ENCODE data around the gene EDAR. TPM values are rescaled to one million over a fixed set of nuclear protein-coding genes. Genes with fewer than 3 reads are reported as not detected.

EDAR gene
- total RNA-seq, 3 donors from 2014 or later, result 0.25 to 0.81 (median 0.60) TPM

DNA sequence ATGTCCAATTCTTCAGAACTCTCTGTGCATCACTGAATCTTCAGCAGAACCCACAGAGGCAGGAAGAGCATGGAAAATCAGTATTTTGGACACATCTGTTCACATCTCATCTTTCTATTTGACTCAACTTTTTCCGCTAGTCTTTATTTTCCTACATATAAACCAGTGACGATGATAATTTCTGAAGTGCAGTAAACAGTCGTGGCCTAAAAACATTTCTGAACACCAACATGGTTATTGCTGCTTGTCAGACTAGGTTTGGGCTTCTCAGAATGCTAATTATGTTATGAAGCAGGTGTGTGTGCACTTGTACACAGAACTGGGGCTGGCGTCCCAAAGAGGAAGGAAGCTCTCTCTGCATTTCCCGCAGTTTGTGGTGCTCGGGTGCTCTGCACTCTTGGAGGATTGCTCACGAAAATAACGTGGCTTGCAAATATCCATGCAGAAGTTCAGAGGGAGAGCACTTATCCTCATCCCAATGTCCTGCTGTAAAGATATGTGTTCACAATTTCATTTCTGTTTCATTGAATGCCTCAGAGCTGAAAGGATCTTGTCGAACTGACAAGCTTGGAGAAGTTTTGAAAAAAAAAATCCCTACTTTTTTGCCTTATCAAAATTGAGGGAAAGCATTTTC, 50.8 kb downstream of the EDAR start:
- Histone ChIP-seq H3K36me3 (ENCODE audit: low read depth) (no peaks in the 10 kb centered on the region), H3K4me3 (no peak overlapping the region), H3K4me1 (ENCODE audit: low read depth) (peaks cover 7% of the 10 kb centered on the region), H3K9me3 (no peaks in the 10 kb centered on the region)
- TF ChIP-seq, protein P1, sequence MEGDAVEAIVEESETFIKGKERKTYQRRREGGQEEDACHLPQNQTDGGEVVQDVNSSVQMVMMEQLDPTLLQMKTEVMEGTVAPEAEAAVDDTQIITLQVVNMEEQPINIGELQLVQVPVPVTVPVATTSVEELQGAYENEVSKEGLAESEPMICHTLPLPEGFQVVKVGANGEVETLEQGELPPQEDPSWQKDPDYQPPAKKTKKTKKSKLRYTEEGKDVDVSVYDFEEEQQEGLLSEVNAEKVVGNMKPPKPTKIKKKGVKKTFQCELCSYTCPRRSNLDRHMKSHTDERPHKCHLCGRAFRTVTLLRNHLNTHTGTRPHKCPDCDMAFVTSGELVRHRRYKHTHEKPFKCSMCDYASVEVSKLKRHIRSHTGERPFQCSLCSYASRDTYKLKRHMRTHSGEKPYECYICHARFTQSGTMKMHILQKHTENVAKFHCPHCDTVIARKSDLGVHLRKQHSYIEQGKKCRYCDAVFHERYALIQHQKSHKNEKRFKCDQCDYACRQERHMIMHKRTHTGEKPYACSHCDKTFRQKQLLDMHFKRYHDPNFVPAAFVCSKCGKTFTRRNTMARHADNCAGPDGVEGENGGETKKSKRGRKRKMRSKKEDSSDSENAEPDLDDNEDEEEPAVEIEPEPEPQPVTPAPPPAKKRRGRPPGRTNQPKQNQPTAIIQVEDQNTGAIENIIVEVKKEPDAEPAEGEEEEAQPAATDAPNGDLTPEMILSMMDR (IDR thresholded peaks at IDR 0.05), result no peak
- peak; percentile 29 for ATAC-seq
- intact Hi-C loops (cut with DNase I, micrococcal nuclease), result no loop called here
- no peak for DNase-seq

DNA sequence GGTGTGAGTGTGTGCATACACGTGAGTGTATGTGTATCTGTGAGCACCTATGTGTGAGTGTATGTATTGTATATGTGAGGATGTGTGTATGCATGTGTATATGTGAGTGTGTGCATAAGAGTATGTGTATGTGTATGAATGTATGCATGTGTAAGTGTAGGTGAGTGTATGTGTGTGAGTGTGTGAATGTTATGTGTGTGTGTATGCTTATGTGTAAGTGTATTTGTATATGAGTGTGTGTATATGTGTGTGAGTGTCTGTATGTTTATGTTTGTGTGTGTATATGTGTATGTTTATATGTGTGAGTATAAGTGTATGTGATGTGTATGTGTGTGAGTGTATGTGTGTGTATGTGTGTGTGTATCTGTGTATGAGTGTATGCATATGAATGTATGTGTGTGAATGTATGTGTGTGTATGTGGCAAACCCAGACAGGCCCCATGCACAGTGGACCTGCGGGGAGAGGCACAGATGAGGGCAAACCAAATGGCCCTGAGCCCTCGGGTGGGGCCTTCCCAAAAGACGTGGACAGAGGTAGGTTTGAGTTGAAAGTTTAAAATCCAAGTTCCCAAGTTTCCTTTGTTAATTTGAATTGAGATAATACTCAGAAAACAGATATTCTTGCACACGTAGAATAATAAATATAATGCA, 51.5 kb downstream of the EDAR start:
- intact Hi-C loops (cut with DNase I, micrococcal nuclease), result no loop called here
- TF ChIP-seq, protein P1 (IDR thresholded peaks at IDR 0.05), result no peak
- Histone ChIP-seq H3K9me3 (no peaks in the 10 kb centered on the region), H3K4me1 (ENCODE audit: low read depth) (peaks cover 7% of the 10 kb centered on the region), H3K36me3 (ENCODE audit: low read depth) (no peaks in the 10 kb centered on the region), H3K4me3 (no peak overlapping the region)
- DNase-seq (no peak), ATAC-seq (no peak)

DNA sequence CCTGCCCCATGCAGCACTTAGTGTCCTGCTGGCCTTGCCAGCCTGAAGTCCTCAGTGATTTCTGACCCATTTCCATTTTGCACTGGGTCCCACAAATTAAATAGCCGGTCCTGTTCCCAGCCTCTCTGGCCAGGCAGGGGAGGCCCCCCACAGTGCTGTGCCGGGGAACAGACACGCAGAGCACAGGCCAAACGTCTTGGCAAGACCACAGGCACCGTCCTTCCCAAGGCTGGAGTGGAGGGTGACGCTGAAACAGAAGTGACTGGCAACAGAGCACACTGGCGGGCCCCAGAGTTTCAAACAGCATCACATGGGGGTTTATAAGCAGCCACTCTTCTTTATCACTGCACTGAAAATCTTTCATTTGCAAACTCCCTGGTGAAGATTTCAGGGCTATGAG, 52.2 kb downstream of the EDAR start:
- ATAC-seq, result no peak
- DNase-seq, result no peak
- intact Hi-C loops (cut with DNase I, micrococcal nuclease), result no loop called here

DNA sequence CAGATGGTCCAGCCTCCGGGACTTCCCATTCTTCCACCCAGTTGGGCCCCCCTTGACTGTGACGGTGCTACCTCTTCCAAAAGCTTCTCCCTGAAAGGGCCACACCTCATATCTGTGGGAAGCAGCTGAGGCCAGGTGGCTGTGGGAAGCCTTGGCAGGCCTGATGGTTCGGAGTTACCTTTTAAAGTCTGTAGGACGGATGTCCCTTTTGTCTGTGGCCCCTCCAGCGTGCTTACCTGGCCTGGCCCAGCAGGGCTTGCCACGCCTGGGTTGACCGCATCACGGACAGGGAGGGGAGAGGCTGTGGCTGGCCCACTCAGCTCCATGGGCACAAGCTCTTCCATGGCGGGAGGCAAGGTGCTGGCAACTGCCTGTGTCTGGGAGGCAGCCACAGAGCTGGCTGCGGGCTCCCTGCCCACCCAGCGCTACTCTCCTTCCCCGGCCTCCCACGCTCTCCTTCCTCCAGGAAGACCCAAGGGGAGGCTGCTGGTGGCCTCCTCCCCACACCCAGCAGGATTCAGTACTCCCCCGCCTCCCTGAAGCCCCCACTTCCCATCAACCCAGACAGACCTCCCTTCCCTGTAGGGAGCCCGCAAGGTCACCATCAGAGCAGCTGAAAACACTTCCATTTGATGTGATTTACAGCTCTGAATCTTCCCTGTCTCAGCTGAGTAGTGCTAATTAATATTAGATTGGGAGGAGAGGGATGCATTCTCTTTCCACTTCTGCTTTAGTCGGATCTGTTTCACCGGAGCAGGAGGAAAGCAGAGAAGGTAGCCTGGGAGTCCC, 52.8 kb downstream of the EDAR start:
- ATAC-seq (no peak), DNase-seq (no peak)
- TF ChIP-seq, protein P1 (IDR thresholded peaks at IDR 0.05), result no peak
- Histone ChIP-seq H3K4me1 (ENCODE audit: low read depth) (peaks cover 7% of the 10 kb centered on the region), H3K4me3 (no peak overlapping the region), H3K36me3 (ENCODE audit: low read depth) (no peaks in the 10 kb centered on the region), H3K9me3 (no peaks in the 10 kb centered on the region)
- intact Hi-C loops (cut with DNase I, micrococcal nuclease), result no loop called here

More for the DNA sequence above, 52.2 kb downstream of the EDAR start:
- peaks cover 7% of the 10 kb centered on the region for H3K4me1 ChIP-seq (ENCODE audit: low read depth)
- no peaks in the 10 kb centered on the region for H3K36me3 ChIP-seq (ENCODE audit: low read depth)
- TF ChIP-seq, protein P1 (IDR thresholded peaks at IDR 0.05), result no peak
- H3K9me3 ChIP-seq, result no peaks in the 10 kb centered on the region
- H3K4me3 ChIP-seq, result no peak overlapping the region

DNA sequence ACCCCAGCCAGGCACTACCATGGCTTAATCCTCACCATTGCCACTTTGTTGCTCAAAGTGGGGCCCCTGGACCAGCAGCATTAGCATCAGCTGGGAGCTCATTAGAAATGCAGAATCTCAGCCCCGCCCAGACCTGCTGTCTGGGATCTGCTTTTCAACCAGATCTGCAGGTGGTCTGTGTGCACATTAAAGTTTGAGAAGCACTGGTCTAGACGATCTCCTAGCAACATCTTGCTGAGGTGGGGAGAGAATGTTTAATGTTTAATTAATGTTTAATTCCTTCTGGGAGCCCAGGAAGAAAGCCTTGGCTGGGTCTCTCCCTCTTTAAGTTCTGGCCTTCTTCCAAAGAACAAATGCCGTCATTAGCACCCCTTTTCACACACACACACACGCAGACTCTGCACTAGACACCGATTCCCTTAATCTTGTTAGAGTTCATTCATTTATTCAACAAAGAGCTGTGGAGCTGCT, 53.7 kb downstream of the EDAR start:
- TF ChIP-seq, protein P1 (IDR thresholded peaks at IDR 0.05), result no peak
- H3K4me1 ChIP-seq (ENCODE audit: low read depth), result peaks cover 7% of the 10 kb centered on the region
- H3K9me3 ChIP-seq, result no peaks in the 10 kb centered on the region
- ATAC-seq (no peak), DNase-seq (no peak)
- H3K4me3 ChIP-seq, result no peak overlapping the region
- intact Hi-C loops (cut with DNase I, micrococcal nuclease), result no loop called here
- H3K36me3 ChIP-seq (ENCODE audit: low read depth), result no peaks in the 10 kb centered on the region

Measured in mucosa of descending colon (tissue), 3 donors.